Measurements from ENCODE around the gene SEMA6B. TPM values are rescaled to one million over a fixed set of nuclear protein-coding genes. Genes with fewer than 3 reads are reported as not detected.
A peak's percentile ranks its signal among the peaks of the same experiment; 100 is the strongest.
"Not testable (repeated sequence)": the region's sequence is repeated elsewhere in the genome, so short reads cannot be mapped to it uniquely, and the experiment has no call there.

The SEMA6B gene
- polyA plus RNA-seq, 1 experiment = 0.66 TPM

DNA sequence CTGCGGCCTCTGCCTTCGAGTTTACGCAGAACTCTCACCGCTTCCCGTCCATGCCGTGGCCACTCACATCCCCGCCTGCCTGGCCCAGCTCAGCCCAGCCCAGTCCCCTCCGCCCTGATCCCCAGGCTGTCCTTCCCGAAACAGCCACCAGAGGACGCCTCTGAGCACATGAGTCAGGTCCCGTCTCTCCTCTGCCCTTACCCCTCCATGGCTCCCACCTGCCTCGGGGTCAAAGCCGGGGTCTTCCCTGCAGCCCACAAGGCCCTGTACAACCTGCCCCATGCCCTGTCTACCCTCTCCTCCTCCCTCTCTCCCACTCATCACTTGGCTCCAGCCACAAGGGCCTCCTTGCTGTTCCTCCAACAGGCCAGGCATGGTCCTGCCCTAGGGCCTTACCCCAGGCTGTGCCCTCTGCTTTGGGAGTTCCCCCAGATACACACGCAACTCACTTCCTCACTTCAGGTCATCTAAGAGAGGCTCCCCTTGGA lies 8.1 kb upstream of the SEMA6B start:
- CTCF ChIA-PET = interaction anchor here (0.6 to 6.6 kb wide), 8 partner anchors 9 to 69 kb away, joined by 3 to 56 read pairs (median 4); no protein-coding TSS in a partner anchor
- no peak overlapping the region for H3K27ac ChIP-seq (ENCODE audit: low read depth, low read length)
- POLR2A ChIA-PET = no interaction called here
- no peaks in the 10 kb centered on the region for H3K27me3 ChIP-seq (ENCODE audit: control insufficient read depth, insufficient read depth, low read length)
- no peak for DNase-seq (ENCODE audit: low read depth, low spot score)
- no peak overlapping the region for H3K4me3 ChIP-seq (ENCODE audit: low read depth, low read length)
- H3K9me3 ChIP-seq (ENCODE audit: control insufficient read depth, insufficient read depth, low read length) = no peaks in the 10 kb centered on the region
- TF ChIP-seq, protein P1, sequence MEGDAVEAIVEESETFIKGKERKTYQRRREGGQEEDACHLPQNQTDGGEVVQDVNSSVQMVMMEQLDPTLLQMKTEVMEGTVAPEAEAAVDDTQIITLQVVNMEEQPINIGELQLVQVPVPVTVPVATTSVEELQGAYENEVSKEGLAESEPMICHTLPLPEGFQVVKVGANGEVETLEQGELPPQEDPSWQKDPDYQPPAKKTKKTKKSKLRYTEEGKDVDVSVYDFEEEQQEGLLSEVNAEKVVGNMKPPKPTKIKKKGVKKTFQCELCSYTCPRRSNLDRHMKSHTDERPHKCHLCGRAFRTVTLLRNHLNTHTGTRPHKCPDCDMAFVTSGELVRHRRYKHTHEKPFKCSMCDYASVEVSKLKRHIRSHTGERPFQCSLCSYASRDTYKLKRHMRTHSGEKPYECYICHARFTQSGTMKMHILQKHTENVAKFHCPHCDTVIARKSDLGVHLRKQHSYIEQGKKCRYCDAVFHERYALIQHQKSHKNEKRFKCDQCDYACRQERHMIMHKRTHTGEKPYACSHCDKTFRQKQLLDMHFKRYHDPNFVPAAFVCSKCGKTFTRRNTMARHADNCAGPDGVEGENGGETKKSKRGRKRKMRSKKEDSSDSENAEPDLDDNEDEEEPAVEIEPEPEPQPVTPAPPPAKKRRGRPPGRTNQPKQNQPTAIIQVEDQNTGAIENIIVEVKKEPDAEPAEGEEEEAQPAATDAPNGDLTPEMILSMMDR (IDR thresholded peaks at IDR 0.05; ENCODE audit: low read depth, low read length) = peak; percentile 78

DNA sequence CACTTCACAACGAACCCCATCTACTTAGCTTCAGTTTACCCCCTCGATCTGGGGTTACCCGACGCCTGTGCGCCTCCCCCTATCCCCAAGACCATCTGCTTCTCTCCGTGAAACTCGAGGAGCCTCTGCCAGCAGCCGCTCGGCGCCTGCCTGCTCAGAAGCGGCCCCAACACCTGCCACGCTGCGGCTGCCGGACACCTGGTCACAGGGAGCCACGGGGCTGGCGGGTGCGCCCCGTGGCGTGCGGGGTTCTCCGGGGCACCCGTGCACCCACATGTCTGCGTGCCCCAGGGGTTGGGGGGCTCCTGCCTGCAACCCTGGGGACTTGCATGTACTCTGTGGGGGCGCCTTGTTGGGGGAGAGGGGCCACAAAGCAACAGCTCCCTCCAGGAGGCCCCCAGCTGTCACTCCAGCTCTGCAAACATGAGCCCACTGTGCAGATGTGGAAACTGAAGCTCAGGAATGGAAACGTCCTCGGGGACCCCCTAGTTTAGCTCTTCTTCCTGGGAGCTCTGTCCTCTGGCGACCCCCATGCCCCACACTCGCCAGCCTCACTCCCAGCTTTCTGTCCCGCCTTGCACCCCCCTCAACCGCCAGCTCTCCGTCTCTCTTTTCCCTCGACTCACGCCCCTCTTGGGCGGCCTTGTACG lies 7.0 kb upstream of the SEMA6B start:
- ChIA-PET POLR2A (no interaction called here), CTCF (interaction anchor here (0.5 to 6.6 kb wide), 9 partner anchors 8 to 70 kb away, joined by 3 to 56 read pairs (median 4); no protein-coding TSS in a partner anchor)
- no peak overlapping the region for H3K27ac ChIP-seq (ENCODE audit: low read depth, low read length)
- no peaks in the 10 kb centered on the region for H3K9me3 ChIP-seq (ENCODE audit: control insufficient read depth, insufficient read depth, low read length)
- no peak overlapping the region for H3K4me3 ChIP-seq (ENCODE audit: low read depth, low read length)
- H3K27me3 ChIP-seq (ENCODE audit: control insufficient read depth, insufficient read depth, low read length) = no peaks in the 10 kb centered on the region
- TF ChIP-seq, protein P1 (IDR thresholded peaks at IDR 0.05; ENCODE audit: low read depth, low read length) = no peak
- DNase-seq (ENCODE audit: low read depth, low spot score) = no peak

DNA sequence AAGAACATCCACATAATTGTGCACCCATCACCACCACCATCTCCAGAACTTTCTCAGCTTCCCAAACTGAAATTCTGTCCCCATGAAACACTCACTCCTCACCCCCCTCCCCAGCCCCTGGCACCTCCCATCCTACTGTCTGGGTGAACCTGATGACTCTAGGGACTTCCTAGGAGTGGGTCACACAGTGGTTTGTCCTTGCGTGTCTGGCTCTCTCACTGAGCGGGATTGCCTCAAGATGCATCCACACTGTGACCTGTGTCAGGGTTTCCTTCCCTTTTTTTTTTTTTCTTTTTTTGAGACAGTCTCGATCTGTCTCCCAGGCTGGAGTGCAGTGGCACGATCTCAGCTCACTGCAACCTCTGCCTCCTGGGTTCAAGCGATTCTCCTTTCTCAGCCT lies 4.1 kb upstream of the SEMA6B start:
- H3K27ac ChIP-seq (ENCODE audit: low read depth, low read length); H3K4me3 ChIP-seq (ENCODE audit: low read depth, low read length); H3K27me3 ChIP-seq (ENCODE audit: control insufficient read depth, insufficient read depth, low read length); H3K9me3 ChIP-seq (ENCODE audit: control insufficient read depth, insufficient read depth, low read length); POLR2A ChIA-PET; DNase-seq (ENCODE audit: low read depth, low spot score): not testable (repeated sequence)
- CTCF ChIA-PET = interaction anchor here (6.6 kb wide), 1 partner anchor 73 kb away, joined by 56 read pairs; no protein-coding TSS in a partner anchor

DNA sequence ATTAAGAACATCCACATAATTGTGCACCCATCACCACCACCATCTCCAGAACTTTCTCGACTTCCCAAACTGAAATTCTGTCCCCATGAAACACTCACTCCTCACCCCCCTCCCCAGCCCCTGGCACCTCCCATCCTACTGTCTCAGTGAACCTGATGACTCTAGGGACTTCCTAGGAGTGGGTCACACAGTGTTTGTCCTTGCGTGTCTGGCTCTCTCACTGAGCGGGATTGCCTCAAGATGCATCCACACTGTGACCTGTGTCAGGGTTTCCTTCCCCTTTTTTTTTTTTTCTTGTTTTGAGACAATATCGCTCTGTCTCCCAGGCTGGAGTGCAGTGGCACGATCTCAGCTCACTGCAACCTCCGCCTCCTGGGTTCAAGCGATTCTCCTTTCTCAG lies 2.6 kb upstream of the SEMA6B start:
- H3K9me3 ChIP-seq (ENCODE audit: control insufficient read depth, insufficient read depth, low read length); DNase-seq (ENCODE audit: low read depth, low spot score); H3K27ac ChIP-seq (ENCODE audit: low read depth, low read length); CTCF ChIA-PET; H3K27me3 ChIP-seq (ENCODE audit: control insufficient read depth, insufficient read depth, low read length); H3K4me3 ChIP-seq (ENCODE audit: low read depth, low read length): not testable (repeated sequence)
- POLR2A ChIA-PET = interaction anchor here (0.6 to 0.7 kb wide), 2 partner anchors 25 to 131 kb away, joined by 3 read pairs; no protein-coding TSS in a partner anchor

DNA sequence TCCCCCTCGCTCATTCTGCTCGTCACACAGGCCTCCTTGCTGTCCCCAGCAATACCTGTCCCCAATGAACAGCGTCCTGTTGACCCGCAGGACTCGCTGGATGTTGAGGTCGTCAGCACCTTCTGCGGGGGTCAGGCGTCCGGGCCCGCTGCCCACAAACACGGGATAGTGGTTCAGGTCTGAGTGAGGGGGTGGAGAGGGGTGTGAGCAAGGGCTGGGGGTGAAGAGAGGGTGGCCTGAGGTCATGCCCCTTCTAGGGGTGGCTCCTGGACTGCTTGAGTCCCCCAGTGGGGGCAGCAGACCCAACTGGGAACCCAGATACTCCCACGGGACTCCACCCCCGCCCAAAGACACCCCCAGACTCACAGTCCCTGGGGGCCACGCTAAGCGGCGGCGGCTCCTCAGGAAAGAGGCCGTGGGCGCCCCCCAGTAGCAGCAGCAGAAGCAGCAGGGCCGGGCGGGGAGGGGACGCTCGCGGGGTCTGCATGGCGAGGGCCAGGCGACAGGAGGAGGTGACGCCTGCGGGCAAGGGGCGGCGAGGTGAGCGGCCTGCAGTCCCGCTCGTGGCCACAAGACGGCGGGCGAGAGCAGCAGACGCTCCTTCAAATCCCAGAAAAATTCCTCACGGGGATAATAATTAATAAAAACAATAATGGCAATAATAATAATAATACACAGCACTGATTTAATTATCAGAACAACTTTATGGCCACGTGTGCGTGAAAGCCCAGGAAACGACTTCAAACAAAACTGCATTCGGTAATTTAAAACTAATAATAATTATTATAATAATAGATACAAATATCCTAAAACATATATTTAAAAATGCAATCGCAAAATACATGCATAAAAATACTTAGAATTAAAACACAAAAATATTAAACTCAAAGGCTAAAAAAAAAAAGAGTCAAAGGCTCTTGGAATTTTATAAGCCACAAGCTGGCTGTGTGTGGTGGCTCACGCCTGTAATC lies 1.2 kb downstream of the SEMA6B start:
- TF ChIP-seq, protein P1 (IDR thresholded peaks at IDR 0.05; ENCODE audit: low read depth, low read length) = peak; percentile 98
- H3K4me3 ChIP-seq (ENCODE audit: low read depth, low read length) = no peak overlapping the region
- H3K27me3 ChIP-seq (ENCODE audit: control insufficient read depth, insufficient read depth, low read length) = no peaks in the 10 kb centered on the region
- H3K9me3 ChIP-seq (ENCODE audit: control insufficient read depth, insufficient read depth, low read length) = peaks cover 4% of the 10 kb centered on the region; the same call in 1 of the 2 replicates
- ChIA-PET POLR2A (interaction anchor here (1.2 kb wide), 1 partner anchor 12 kb away, joined by 3 read pairs; no protein-coding TSS in a partner anchor), CTCF (interaction anchor here (0.6 to 3.4 kb wide), 7 partner anchors 9 to 78 kb away, joined by 3 to 20 read pairs (median 4); no protein-coding TSS in a partner anchor)
- DNase-seq (ENCODE audit: low read depth, low spot score) = no peak
- H3K27ac ChIP-seq (ENCODE audit: low read depth, low read length) = no peak overlapping the region

Data from AG04450 (cell line).